Measurements from ENCODE around the gene SLFN12.

SLFN12 gene

DNA sequence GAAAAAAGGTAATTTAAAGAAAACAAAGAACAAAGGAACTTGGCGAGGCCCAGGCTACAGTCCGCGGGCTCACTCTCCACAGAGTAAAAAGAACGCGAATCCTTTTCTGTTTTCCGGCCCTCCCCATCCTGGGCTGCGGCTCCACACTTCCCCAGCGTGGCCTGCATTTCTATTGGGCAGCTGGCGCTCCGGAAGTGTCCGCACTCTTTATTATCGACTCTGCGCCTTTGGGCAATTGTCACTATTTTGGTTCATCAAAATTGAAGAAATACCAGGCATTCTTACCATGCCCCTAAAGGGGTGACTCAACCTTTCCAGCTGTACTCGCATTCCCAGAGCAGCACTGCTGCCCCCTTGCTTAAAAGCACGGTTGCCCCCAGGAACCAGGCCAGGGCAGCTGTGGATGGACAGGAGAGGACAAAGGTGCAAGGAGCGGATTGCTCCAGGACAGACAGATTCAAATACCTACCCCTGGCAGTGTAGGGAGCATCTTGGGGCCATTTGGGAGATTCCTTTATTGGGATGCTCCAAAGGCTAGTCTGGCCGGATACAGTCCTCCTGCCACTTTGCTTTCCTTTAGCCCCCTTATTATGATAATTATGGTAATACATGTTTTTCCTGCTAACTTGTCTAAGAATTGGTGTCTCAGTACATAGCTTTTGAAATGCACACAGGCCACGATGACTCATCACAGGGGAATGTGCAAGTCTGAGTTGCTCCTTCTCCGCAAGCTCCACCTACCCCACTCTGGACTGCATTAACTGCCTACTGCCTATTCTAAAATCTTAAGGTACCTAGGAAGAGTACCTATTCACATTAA lies 985 bp upstream of the SLFN12 start (continued):
- TF ChIP-seq ZNF26 (tag by site-specific recombination; IDR thresholded peaks at IDR 0.05) (no peak), ZNF354C (tag by site-specific recombination; IDR thresholded peaks at IDR 0.05; ENCODE audit: borderline replicate concordance, low read depth) (no peak), ZBTB21 (tag by site-specific recombination; IDR thresholded peaks at IDR 0.05) (0 out of 2 replicates have a peak, but pooled peaks have one; percentile 31), ZNF776 (tag by site-specific recombination; IDR thresholded peaks at IDR 0.05; ENCODE audit: borderline replicate concordance) (no peak), SP2 (tag by site-specific recombination; IDR thresholded peaks at IDR 0.05) (peak; percentile 50), ZNF248 (tag by site-specific recombination; IDR thresholded peaks at IDR 0.05) (no peak), HOXA7 (CRISPR knock-in tag; IDR thresholded peaks at IDR 0.05; ENCODE audit: borderline replicate concordance) (no peak), ZNF548 (tag by site-specific recombination; IDR thresholded peaks at IDR 0.05) (no peak), KLF1 (tag by site-specific recombination; IDR thresholded peaks at IDR 0.05) (no peak), ZNF140 (tag by site-specific recombination; IDR thresholded peaks at IDR 0.05) (no peak), PRDM1 (tag by site-specific recombination; IDR thresholded peaks at IDR 0.05) (0 out of 2 replicates have a peak, but pooled peaks have one; percentile 14), ZBTB1 (tag by site-specific recombination; IDR thresholded peaks at IDR 0.05) (no peak), ZNF626 (tag by site-specific recombination; IDR thresholded peaks at IDR 0.05) (no peak), ZNF658 (tag by site-specific recombination; IDR thresholded peaks at IDR 0.05) (no peak), MYNN (tag by site-specific recombination; IDR thresholded peaks at IDR 0.05; ENCODE audit: borderline replicate concordance) (no peak), CTCF (tag by site-specific recombination; IDR thresholded peaks at IDR 0.05) (no peak; the same call in 1 of the 2 replicates), ZNF544 (tag by site-specific recombination; IDR thresholded peaks at IDR 0.05) (no peak), SP3 (tag by site-specific recombination; IDR thresholded peaks at IDR 0.05) (no peak), WT1 (tag by site-specific recombination; IDR thresholded peaks at IDR 0.05) (no peak), ZNF175 (tag by site-specific recombination; IDR thresholded peaks at IDR 0.05) (no peak), SALL2 (tag by site-specific recombination; IDR thresholded peaks at IDR 0.05; ENCODE audit: borderline replicate concordance) (no peak), ZNF239 (tag by site-specific recombination; IDR thresholded peaks at IDR 0.05) (no peak)
- TF ChIP-seq, protein P1, sequence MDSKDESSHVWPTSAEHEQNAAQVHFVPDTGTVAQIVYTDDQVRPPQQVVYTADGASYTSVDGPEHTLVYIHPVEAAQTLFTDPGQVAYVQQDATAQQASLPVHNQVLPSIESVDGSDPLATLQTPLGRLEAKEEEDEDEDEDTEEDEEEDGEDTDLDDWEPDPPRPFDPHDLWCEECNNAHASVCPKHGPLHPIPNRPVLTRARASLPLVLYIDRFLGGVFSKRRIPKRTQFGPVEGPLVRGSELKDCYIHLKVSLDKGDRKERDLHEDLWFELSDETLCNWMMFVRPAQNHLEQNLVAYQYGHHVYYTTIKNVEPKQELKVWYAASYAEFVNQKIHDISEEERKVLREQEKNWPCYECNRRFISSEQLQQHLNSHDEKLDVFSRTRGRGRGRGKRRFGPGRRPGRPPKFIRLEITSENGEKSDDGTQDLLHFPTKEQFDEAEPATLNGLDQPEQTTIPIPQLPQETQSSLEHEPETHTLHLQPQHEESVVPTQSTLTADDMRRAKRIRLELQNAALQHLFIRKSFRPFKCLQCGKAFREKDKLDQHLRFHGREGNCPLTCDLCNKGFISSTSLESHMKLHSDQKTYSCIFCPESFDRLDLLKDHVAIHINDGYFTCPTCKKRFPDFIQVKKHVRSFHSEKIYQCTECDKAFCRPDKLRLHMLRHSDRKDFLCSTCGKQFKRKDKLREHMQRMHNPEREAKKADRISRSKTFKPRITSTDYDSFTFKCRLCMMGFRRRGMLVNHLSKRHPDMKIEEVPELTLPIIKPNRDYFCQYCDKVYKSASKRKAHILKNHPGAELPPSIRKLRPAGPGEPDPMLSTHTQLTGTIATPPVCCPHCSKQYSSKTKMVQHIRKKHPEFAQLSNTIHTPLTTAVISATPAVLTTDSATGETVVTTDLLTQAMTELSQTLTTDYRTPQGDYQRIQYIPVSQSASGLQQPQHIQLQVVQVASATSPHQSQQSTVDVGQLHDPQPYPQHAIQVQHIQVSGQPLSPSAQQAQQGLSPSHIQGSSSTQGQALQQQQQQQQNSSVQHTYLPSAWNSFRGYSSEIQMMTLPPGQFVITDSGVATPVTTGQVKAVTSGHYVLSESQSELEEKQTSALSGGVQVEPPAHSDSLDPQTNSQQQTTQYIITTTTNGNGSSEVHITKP (tag by site-specific recombination; IDR thresholded peaks at IDR 0.05) = peak; percentile 76
- TF ChIP-seq, protein P2, sequence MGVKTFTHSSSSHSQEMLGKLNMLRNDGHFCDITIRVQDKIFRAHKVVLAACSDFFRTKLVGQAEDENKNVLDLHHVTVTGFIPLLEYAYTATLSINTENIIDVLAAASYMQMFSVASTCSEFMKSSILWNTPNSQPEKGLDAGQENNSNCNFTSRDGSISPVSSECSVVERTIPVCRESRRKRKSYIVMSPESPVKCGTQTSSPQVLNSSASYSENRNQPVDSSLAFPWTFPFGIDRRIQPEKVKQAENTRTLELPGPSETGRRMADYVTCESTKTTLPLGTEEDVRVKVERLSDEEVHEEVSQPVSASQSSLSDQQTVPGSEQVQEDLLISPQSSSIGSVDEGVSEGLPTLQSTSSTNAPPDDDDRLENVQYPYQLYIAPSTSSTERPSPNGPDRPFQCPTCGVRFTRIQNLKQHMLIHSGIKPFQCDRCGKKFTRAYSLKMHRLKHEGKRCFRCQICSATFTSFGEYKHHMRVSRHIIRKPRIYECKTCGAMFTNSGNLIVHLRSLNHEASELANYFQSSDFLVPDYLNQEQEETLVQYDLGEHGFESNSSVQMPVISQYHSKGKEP (tag by site-specific recombination; IDR thresholded peaks at IDR 0.05) = peak; percentile 82
- TF ChIP-seq, protein P3, sequence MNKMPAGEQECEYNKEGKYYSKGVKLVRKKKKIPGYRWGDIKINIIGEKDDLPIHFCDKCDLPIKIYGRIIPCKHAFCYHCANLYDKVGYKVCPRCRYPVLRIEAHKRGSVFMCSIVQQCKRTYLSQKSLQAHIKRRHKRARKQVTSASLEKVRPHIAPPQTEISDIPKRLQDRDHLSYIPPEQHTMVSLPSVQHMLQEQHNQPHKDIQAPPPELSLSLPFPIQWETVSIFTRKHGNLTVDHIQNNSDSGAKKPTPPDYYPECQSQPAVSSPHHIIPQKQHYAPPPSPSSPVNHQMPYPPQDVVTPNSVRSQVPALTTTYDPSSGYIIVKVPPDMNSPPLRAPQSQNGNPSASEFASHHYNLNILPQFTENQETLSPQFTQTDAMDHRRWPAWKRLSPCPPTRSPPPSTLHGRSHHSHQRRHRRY (tag by site-specific recombination; IDR thresholded peaks at IDR 0.05) = no peak
- TF ChIP-seq, protein P4, sequence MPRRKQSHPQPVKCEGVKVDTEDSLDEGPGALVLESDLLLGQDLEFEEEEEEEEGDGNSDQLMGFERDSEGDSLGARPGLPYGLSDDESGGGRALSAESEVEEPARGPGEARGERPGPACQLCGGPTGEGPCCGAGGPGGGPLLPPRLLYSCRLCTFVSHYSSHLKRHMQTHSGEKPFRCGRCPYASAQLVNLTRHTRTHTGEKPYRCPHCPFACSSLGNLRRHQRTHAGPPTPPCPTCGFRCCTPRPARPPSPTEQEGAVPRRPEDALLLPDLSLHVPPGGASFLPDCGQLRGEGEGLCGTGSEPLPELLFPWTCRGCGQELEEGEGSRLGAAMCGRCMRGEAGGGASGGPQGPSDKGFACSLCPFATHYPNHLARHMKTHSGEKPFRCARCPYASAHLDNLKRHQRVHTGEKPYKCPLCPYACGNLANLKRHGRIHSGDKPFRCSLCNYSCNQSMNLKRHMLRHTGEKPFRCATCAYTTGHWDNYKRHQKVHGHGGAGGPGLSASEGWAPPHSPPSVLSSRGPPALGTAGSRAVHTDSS (tag by site-specific recombination; IDR thresholded peaks at IDR 0.05) = no peak
- TF ChIP-seq, protein P5, sequence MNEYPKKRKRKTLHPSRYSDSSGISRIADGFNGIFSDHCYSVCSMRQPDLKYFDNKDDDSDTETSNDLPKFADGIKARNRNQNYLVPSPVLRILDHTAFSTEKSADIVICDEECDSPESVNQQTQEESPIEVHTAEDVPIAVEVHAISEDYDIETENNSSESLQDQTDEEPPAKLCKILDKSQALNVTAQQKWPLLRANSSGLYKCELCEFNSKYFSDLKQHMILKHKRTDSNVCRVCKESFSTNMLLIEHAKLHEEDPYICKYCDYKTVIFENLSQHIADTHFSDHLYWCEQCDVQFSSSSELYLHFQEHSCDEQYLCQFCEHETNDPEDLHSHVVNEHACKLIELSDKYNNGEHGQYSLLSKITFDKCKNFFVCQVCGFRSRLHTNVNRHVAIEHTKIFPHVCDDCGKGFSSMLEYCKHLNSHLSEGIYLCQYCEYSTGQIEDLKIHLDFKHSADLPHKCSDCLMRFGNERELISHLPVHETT (tag by site-specific recombination; IDR thresholded peaks at IDR 0.05) = no peak
